Glutamatergic neuron (in vitro differentiated cells): ENCODE results near the gene EPB41L2. TPM values are rescaled to one million over a fixed set of nuclear protein-coding genes. Genes with fewer than 3 reads are reported as not detected.

Experiments used
- DNase-seq: peaks from one replicate; pipeline ENCODE4 v3.0.0; 2022
- H3K27ac Mint-ChIP-seq: one replicate; pipeline ENCODE4 v1.8.0; 2020; ENCODE audit warnings: mild to moderate bottlenecking, mixed read lengths, inconsistent platforms; ENCODE audit not compliant: unreplicated experiment
- H3K27me3 Mint-ChIP-seq: one replicate; pipeline ENCODE4 v1.8.0; 2020; ENCODE audit warnings: mild to moderate bottlenecking, moderate library complexity, mixed read lengths, inconsistent platforms; ENCODE audit not compliant: unreplicated experiment
- H3K36me3 Mint-ChIP-seq: one replicate; pipeline ENCODE4 v1.8.0; 2020; ENCODE audit warnings: mild to moderate bottlenecking, mixed read lengths, inconsistent platforms; ENCODE audit not compliant: unreplicated experiment
- H3K4me1 Mint-ChIP-seq: one replicate; pipeline ENCODE4 v1.8.0; 2020; ENCODE audit warnings: mild to moderate bottlenecking, low read depth, mixed read lengths, inconsistent platforms; ENCODE audit not compliant: unreplicated experiment
- H3K4me3 Mint-ChIP-seq: one replicate; pipeline ENCODE4 v1.8.0; 2020; ENCODE audit warnings: mild to moderate bottlenecking, mixed read lengths, inconsistent platforms; ENCODE audit not compliant: unreplicated experiment
- H3K9me3 Mint-ChIP-seq: one replicate; pipeline ENCODE4 v1.8.0; 2020; ENCODE audit warnings: mild to moderate bottlenecking, moderate library complexity, mixed read lengths, inconsistent platforms; ENCODE audit not compliant: unreplicated experiment
- total RNA-seq: library from RNA; stranded (reverse); fragmentation: NEBNext Ultra II Directional; extraction: Animal tissue kit (Norgen Biotek cat#: 25700); gene quantifications from one replicate; pipeline ENCODE4 v1.2.1, GENCODE V29; 2021; ENCODE audit not compliant: unreplicated experiment
- TF ChIP-seq, protein P1 (sequence below): fragments of 200-600 bp; sonication (generic); IDR thresholded peaks from one replicate; pipeline ENCODE4 v1.5.0; 2021; ENCODE audit not compliant: partially characterized antibody, unreplicated experiment

The EPB41L2 gene
- total RNA-seq, 1 donor from 2014 or later: 36.2 TPM

DNA sequence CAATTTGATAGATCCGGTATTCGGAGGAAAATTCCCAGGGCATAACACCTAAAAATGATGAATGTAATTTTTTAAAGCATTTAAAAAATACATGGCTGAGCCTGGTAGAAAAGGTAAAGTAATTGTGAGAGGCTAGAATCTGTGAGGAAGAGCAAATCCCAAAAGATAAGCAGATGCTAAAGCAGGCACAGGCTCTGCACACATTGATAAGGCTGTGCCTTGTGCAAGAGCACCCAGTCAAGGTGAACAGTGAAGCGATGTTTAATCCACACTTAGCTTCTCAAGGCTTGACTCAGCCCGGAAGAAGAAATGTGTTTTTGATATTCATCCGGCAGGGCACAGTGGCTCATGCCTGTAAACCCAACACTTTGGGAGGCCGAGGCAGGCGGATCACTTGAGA, 5.1 kb upstream of the EPB41L2 start:
- H3K36me3 Mint-ChIP-seq: no peaks in the 10 kb centered on the region
- TF ChIP-seq, protein P1, sequence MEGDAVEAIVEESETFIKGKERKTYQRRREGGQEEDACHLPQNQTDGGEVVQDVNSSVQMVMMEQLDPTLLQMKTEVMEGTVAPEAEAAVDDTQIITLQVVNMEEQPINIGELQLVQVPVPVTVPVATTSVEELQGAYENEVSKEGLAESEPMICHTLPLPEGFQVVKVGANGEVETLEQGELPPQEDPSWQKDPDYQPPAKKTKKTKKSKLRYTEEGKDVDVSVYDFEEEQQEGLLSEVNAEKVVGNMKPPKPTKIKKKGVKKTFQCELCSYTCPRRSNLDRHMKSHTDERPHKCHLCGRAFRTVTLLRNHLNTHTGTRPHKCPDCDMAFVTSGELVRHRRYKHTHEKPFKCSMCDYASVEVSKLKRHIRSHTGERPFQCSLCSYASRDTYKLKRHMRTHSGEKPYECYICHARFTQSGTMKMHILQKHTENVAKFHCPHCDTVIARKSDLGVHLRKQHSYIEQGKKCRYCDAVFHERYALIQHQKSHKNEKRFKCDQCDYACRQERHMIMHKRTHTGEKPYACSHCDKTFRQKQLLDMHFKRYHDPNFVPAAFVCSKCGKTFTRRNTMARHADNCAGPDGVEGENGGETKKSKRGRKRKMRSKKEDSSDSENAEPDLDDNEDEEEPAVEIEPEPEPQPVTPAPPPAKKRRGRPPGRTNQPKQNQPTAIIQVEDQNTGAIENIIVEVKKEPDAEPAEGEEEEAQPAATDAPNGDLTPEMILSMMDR: no peak
- peaks cover 9% of the 10 kb centered on the region for H3K27me3 Mint-ChIP-seq
- no peak overlapping the region for H3K4me3 Mint-ChIP-seq
- H3K27ac Mint-ChIP-seq: no peak overlapping the region
- peaks cover 4% of the 10 kb centered on the region for H3K4me1 Mint-ChIP-seq
- H3K9me3 Mint-ChIP-seq: peaks cover 3% of the 10 kb centered on the region
- no peak for DNase-seq

DNA sequence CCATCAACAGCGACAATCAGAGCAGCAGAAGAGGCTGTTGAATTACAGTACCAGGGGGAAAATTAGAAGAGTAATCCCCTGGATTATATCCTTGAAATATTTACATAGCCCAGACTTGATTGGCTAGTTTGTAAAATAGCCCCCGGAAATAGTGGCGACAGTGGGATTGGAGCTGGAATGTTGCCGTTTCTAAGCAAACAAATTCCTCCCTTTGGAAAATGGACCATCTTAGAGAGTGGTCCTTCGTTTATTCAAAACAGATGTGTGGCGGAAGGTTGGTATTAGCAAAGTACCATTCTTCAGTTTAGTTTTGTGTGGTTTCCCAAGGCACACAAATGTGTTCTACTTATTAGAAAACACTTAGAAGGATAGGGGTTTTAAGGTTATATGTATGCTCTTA, 4.5 kb upstream of the EPB41L2 start:
- no peak overlapping the region for H3K27ac Mint-ChIP-seq
- H3K36me3 Mint-ChIP-seq: no peaks in the 10 kb centered on the region
- no peak overlapping the region for H3K4me3 Mint-ChIP-seq
- DNase-seq: no peak
- H3K27me3 Mint-ChIP-seq: peaks cover 9% of the 10 kb centered on the region
- peaks cover 3% of the 10 kb centered on the region for H3K9me3 Mint-ChIP-seq
- TF ChIP-seq, protein P1: no peak
- peaks cover 4% of the 10 kb centered on the region for H3K4me1 Mint-ChIP-seq

DNA sequence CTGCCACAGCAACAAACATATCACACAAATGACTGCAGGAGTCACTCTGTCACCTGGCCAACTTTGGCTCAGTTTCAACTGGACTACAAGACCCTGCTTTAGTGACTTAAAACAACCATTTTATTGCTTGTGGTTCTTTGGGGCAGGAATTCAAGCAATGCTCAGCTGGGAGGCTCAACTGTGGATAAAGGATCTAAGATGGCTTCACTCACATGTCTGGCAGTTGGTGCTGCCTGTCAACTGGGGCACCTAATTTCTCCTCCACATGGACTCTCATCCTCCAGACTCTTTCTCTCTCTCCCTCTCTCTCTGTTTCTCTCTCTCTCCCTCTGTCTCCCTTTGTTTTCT, 2.8 kb upstream of the EPB41L2 start:
- DNase-seq: no peak
- peaks cover 6% of the 10 kb centered on the region for H3K9me3 Mint-ChIP-seq
- no peaks in the 10 kb centered on the region for H3K36me3 Mint-ChIP-seq
- peaks cover 7% of the 10 kb centered on the region for H3K27me3 Mint-ChIP-seq
- no peak overlapping the region for H3K27ac Mint-ChIP-seq
- peaks cover 10% of the 10 kb centered on the region for H3K4me1 Mint-ChIP-seq
- H3K4me3 Mint-ChIP-seq: no peak overlapping the region
- TF ChIP-seq, protein P1: no peak

DNA sequence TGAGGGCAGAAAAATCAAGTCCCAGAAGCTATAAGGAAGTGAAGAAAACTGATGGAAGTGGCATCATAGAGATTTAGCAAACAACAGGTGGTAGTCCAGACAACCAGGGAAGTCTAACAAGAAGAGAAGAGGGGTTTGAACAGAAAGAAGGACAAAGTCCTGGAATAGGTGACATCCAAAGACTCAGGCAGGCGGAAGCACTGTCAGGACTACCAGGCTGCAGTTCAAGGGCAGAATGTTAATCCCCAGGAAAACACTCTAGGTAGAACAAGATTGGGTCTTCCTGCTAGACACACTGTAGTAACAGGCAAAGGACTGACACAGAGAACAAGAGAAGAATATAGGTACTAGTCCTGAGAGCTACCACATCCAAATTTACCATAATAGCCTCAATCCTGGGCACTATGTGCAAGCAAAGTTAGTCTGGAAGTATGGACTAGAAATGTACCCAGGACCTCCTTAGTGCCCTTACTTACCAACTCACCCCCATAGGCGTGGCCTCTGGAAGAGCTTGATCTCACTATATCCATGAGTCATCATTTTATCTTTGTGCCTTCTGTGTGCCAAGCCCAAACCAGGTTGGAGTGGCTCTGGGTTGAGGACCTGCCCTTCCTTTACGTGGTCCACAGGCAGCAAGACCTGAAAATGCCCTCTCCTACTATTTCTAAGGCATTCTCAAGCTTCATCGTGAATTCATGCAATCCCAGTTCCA, 2.2 kb upstream of the EPB41L2 start:
- Mint-ChIP-seq H3K9me3 (peaks cover 6% of the 10 kb centered on the region), H3K36me3 (no peaks in the 10 kb centered on the region), H3K27me3 (peaks cover 7% of the 10 kb centered on the region), H3K4me3 (no peak overlapping the region), H3K27ac (no peak overlapping the region), H3K4me1 (peaks cover 10% of the 10 kb centered on the region)
- TF ChIP-seq, protein P1: no peak
- no peak for DNase-seq

DNA sequence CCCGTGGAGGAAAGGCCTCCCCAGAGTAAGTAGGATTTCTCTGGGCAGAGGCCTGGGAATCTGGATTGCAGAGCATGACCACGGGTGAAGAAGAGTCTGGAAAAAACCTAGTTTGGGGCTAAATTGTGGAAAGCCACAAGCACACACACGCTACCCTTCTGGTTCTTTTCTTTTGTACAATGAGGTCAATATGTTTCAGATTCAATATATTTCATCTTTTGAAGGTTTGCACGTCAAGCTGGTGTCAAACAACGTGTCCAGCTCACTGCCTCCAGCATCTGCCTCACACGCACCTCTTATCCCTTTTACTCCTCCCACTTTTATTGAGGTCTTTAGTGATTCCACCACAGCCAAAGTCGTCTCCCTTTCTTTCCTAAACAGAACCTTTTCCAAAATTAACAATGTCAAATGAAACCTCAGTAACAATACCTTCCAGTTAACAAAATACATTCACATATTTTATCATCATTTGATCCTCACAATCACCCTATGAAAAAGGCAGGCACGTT, 773 bp upstream of the EPB41L2 start:
- no peak overlapping the region for H3K27ac Mint-ChIP-seq
- TF ChIP-seq, protein P1: no peak
- no peaks in the 10 kb centered on the region for H3K36me3 Mint-ChIP-seq
- peaks cover 10% of the 10 kb centered on the region for H3K4me1 Mint-ChIP-seq
- H3K9me3 Mint-ChIP-seq: peaks cover 6% of the 10 kb centered on the region
- peak overlapping the region; percentile 72 for H3K4me3 Mint-ChIP-seq
- peaks cover 7% of the 10 kb centered on the region for H3K27me3 Mint-ChIP-seq
- no peak for DNase-seq
